HG03521 (cell line): ENCODE data around the gene PLSCR3.
A peak's percentile ranks its signal among the peaks of the same experiment; 100 is the strongest.

Source experiments
- ATAC-seq: cut with Tn5 transposase; IDR thresholded peaks from one replicate; pipeline ENCODE4 v1.9.1; 2021; ENCODE audit warnings: mild to moderate bottlenecking, moderate library complexity; ENCODE audit not compliant: unreplicated experiment

Gene PLSCR3

DNA sequence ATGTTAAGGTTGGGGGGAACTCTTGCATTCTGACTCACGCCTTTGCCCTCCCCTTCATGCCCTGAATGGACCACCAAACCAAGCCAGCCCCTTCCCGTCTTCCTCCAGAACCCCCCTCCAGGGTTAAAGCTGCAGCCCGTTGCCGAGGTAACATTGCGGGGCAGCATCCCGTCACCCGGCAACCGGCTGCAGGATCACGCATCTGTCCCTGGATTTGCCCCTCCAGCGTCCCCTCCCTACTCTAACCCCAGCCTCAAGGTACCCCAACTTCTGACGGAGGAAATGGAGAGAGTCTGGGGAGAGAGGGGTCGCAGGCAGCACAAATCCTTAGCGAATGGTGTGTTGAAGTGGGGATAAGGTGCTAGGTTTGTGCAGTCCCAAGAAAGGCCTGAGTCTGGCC lies 12.8 kb upstream of the PLSCR3 start:
- ATAC-seq: no peak

DNA sequence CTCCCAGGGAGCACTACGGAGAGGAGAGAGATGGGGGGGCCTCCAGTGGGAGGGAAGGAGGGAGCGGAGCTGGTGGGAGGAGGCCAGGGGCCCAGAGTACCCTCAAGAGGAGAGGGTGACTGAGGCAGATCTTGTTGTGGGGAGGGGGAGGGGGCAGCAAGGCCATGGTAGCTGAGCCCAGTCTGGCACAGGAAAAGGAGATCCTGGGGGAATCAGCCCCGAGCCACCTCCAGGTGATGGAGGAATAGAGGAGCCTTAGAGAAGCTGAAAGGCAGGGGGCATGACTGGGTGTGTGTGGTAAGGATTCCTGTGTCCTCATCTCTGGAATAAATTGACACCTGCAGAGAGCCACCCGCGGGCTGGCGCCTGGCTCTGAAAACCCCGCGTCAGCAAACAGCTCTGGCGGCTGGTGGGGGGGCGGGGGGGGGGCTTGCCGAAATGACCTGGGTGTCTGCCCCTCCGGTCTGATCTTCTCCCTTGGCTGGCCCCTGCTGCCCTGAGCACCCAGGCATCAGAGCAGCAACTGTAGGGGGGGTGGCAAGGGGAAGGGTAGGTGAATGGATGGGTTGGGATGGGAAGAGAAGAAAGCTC lies 12.0 kb upstream of the PLSCR3 start:
- no peak for ATAC-seq

DNA sequence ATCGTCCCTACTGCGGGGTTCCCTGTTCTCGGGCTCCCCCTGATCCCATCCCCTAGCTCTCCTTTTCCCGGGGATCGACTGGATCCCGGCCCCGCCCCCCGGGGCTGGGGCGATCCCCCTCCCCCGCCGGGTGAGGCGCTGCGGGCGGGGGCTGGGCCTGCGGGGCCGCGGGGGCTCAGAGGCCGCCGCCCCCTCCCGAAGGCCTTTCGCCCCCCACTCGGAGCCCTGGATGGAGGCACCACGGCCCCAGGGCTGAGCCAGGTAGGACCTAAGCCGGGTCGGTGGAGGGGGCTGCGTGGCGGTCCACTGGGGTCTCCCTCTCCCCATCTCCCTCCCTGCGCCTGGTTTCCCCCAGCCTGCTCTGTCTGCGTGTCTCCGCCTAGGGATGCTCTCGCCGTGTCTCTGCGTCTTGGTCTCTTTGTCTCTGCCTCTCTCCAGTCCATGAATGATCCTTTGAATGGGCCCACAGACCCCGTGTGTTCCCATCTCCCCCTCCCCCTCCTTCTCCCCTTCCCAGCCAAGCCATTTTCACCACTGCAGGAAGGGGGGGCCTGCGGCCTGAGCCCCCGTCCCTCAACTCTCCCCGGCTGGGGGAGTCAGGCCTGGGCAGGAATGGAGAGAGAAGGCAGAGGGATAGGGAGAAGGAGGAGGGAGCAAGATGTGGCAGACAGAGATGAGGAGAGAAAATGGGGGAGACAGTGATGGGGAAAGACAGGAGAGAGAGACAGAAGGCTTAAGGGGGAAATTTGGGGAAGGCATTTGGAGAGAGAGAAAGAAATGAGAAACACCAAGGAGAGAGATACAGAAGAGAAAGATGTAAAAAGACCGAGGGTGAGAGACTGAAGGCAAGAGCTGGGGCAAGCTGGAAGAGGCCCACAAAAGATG lies 11.3 kb upstream of the PLSCR3 start:
- no peak for ATAC-seq

DNA sequence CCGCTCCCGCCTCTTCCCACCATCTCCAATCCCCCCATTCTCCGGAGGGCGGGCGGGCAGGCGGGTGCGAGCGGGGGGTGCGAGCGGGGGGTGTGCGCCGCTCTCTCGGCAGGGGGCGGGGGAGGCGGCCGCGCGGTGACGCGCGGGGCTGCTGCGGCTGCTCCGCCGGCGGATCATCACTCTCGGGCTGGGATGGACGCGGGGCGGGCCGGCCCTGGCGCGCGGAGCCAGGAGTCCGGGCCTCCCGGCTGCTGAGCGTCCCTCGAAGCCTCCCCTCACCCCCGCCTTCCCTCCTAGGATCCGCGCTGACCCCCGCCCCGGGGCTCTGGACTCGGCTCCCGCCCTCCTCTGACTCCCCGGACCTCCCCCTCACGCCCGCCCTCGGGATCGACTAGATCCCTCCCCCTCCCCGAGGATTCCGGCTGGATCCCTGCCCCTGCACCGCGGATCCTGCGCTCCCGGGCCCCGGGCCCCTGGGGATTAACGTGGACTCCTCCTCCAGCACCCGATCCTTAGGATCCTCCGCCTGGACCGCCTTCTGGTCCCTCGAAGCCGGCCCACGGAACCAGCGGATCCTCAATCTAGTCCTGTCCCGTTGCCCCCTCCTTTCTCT lies 10.5 kb upstream of the PLSCR3 start:
- ATAC-seq: peak; percentile 6

DNA sequence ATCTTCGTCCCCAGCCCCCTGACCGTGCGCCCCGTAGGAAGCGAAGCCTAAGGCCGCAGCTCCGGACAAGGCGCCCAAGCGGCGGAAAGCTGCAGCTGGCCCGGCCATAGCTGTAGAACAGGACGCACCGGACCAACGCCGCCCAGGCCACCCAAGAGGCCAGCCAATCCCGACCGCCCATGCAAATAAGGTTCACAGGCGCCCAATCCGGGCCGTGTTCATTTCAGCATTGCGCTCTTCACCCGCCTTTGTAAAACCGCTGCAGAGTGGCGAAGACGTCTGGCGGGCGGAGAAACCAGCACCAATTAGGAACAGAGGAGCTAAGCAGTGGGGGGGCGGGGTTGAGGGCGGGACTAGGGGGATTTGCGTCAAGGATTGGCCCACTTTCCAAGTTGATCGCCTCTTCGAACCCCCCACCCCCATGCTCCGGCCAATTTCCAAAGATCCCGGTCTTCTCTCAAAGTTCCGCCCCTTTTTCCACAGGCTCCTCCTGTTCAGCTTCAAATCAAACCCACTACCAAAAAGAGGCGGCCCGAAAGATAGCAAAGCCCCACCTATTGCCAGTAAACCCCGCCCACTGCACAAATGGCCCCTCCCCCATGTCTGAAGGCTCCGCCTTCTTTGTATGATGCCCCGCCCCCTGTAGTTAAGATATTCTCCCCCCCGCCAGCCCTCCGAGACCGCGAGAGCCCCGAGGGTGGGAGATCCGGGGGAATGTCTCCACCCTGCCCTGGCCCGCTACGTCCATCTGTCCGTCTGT lies 9.8 kb upstream of the PLSCR3 start, which contains the start of gene TMEM256:
TMEM256 (minus strand) TSS at position 121 of the 760 bp plus-strand sequence; CDS start at position 108, 13 bp downstream.
- peak; percentile 98 for ATAC-seq

DNA sequence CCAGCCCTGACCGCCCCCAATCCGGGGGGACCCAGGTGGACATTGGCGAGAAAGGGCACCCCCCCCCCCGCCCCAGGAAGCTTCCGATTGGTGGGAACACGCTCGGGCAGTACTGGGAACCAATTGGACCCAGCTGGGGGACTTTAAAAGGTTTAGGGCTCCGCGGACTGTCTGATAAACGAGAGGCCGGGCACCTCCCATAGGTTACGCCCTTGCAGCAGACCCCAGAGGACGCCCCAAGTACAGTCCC lies 9.3 kb upstream of the PLSCR3 start:
- ATAC-seq: no peak

DNA sequence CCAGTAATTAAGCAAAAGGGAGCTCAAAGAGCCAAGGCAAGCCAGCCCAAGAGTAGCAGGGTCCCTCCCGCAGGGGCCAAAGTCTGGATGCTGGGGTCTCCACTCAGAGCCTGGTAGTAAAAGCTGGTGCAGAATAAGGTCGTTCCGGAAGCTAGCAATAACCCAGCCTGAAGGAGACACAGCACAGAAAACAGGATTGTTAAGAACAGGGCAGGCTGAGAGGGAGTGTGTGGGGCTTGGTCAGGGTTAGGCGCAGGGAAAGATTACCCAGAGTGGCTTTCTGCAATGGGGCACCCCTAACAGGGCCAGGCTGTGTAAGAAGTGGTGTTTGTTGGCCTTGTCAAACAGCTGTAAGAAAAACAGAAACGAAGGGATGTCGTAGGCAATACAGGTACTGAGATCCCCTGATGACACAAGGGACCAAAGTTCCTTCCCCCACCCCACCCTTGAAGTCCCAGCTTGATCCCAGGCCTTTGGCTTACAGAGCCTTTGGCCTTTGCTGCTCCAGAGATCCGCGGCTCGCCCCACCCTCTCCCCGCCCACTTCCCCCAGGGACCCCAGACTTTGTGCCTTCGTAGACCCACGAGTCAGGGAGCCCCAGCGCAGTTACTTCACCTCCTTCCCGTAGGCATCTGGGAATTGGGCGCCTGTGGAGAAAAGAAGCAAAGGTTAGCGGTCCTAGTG lies 8.9 kb upstream of the PLSCR3 start:
- ATAC-seq: no peak

DNA sequence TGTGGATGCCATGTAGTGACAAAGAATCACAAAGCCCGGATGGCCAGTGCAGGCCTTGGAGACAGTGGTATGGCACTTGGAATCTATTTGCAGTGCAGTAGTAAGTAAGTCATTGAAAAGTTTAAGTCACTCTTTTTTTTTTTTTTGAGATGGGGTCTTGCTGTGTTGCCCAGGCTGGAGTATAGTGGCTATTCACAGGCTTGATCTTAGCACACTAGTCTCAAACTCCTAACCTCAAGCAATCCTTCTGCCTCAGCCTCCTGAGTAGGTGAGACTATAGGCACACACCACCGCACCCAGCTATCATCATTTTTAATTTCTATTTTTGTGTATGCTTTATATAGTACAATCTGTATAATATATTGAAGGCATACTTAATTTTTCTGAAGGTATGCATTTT lies 4.3 kb upstream of the PLSCR3 start:
- ATAC-seq: no peak

DNA sequence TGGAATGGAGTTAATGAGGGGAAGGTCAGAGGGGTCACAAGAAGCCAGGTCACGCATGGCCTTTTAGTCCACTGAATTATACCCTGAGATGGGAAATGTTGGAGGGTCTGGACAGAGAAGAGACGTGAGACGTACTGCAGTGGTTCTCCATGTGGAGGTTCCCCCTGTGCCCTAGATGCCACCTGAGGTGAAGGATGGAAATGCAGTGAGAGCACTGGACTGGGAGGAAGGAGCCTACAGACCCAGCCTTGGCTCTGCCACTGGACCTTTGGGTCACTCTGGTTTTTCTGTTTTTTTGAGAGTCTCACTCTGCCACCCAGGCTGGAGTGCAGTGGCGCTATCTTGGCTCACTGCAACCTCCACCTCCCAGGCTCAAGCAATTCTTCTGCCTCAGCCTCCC lies 1.8 kb upstream of the PLSCR3 start:
- ATAC-seq: no peak

DNA sequence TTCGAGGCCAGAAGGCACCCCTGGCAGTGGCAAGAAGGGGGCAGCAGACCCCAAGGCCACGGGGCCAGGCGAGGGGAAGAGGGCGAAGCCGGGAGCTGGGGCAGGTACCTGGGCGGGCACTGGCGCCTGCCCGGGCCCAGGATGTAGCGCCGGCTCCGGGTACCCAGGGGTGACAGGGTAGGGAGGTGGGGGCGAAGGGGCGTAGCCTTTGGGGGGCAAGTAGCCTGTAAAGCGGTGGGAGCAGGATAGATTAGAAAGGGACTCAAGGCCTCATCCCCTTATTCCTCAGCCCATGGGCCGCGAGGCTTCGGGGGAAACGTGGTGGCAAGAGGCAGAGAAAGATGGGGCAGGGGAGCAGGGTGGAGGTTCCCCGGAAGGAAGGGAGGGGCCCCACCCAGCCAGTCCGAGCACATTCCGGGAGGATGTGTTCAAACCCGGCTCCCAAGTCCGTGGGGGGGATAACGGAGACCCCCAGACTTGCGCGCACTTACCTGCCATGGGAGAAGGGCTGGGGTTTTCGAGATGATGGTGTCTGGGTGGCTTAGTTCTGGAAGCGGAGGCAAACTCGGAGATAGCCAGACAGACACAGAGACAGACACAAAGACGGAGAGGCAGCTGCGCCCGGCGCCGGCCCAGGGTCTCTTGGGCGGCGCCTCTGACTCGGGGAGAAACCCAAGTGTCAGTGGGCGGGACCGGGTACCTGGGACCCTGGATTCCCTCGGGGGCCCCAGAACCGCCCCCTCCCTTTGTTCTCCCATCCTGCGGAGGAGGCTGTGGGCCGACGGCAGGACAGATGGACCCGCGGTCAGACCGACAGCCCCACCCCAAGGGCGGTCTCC lies 493 bp downstream of the PLSCR3 start:
- peak; percentile 25 for ATAC-seq

DNA sequence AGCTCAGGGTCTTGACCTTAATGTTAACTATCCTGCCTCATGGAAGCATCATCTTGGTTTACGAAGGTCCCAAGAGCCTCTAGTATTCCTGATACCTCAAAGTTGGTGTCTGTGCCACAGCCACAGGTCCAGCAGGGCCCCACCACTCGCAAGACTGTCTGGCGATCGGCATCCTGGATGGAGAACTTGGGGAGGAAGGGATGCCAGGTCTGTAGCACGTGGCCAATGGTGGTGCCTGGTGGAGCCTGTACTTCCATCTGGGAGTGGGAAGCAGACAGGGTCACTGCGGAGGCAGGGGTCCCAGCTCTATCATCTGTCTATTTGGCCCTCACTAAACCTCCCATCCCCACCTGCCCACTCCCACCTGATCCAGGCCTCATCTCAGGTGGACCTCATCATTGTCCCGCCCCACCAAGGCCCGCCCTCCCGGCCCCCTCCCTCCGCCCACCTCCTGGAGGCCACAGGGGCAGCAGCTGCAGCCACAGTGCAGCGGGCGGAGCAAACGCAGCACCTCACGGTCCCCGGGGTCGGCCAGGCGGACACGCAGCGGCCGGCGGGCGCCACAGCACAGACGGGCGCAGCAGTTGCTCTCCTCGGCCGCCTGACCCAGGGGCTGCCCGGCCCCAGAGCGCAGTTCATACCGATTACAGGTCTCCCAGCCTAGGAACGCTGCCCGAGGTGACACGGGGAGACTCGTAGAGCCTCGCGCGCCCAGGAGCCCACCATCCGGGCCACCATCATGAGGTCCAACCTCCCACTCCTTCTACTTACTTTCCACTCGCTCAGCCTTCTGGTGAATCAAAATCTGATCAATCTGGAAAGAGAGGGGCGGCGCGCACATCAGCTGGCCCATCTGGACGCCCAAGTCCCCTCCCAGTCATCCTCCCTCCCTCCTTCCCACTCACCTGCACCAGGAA lies 1.4 kb downstream of the PLSCR3 start:
- no peak for ATAC-seq

DNA sequence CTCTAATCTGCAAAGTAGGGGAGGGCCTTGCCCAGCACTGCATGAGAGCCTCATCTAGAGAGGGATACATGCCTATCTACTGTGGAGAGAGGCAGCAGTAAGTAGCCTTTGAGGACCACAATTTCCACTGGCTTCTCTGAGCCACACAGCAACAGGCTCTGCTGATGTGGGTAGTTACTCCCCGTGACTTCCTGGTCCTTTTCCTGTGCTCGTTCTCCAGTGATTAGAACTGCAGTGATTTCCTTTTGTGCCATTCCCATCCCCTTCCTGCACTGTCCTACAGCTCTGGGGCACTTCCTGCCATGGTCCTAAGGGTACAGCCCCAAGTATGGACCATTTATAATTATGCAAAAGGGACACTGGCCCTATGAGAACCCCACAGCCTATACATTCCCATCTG lies 3.0 kb downstream of the PLSCR3 start:
- ATAC-seq: no peak

DNA sequence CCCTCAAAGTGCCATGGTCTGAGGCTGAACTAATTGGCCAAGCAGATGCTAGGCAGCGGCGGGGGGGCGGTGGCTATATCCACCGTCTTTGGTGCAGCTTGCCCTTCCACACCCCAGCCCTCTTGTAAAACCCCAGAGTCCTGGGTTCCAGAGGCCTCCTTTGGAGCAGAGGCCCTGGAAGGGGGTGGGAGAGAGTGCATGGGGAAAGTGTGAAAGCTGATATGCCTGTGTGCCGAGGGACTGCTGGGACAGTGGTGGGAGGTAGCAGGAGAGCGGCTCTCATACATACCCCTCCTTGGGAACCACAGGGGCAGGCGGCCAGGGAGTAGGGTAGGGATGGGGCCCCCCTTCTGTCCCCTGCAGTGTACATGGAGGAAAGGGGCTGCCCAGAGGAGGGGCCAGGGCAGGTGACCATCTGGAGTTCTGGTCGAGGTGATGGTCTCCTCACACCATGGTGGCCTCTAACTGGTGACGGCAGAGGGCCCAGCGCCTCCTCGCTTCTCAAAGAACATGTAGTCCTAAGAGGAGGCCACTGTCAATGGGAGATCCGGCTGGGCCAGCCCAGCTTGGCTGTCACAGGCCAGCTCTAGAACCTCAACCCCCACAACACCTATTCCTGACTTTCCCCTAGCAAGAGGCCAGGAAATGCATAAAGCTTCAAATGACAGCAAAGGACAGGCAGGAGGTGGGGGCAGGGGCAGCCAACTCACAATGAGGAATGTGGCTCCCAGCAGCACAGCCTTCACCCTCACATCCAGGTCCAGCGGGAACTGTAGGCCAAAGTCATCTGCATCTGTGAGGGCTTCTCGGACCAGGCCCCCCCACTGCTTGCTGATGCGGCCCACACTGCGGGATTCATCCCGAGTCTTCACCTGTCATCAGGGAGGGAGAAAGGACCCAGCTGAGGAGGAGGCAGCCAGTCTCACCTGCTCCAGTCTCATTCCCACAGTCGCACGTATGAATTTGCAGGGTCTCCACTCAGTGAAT lies 4.1 kb downstream of the PLSCR3 start:
- no peak for ATAC-seq

DNA sequence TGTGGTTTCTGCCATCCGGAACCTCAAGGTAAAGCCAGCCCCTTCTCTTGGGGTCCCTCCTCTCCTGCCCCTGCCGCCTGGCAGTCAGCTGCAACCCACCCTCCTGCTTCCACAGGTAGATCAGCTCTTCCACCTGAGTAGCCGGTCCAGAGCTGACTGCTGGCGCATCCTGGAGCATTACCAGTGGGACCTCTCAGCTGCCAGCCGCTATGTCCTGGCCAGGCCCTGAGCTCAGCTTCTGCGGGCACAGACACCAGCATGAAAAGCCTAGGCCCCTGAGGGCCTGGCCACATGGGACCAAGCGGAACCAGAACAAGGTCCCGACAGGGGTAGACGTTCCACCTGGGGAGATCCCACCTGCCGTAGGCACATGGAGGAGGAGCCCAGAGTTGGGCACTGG lies 5.5 kb downstream of the PLSCR3 start:
- no peak for ATAC-seq

DNA sequence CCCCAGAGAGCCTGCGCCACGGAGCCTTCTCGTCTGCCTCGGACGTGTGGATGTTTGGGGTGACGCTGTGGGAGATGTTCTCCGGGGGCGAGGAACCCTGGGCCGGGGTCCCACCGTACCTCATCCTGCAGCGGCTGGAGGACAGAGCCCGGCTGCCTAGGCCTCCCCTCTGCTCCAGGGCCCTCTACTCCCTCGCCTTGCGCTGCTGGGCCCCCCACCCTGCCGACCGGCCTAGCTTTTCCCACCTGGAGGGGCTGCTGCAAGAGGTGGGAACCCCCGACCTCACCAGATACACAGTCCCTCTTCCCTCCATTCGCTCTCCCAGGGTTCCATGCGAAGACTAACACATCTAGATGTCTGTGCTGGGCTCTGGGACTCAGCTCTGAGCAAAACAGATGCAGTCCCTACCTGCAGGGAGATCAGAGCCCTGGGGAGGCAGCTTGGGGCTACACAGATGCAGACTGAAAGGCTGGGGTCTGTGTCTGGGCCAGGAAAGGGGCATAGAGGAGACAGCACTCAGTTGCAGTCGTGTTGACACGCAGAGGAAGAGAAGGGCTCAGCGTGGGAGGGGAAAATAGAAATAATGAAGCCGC lies 9.7 kb downstream of the PLSCR3 start:
- ATAC-seq: no peak

DNA sequence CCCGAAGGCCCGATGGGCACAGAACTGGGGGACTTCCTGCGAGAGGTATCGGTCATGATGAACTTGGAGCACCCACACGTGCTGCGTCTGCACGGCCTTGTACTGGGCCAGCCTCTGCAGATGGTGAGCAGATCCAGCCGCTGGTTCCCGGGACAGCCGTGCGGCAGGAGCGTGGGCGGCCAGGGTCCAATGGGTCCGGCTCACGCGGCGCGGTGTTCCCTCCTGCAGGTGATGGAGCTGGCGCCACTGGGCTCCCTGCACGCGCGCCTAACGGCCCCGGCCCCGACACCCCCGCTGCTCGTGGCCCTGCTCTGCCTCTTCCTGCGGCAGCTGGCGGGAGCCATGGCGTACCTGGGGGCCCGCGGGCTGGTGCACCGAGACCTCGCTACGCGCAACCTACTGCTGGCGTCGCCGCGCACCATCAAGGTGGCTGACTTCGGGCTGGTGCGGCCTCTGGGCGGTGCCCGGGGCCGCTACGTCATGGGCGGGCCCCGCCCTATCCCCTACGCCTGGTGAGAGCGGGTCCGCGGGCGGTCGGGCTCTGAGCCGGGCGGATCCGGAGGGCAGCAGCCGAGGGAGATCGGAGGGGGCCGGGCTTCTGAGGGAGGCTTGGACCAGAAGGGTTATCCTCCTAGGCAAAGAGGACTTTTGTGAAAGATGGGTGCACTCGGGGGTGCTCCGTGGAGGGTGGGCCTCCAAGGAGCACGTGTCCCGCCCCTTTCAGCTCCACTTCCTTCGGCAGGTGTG lies 10.4 kb downstream of the PLSCR3 start:
- peak; percentile 70 for ATAC-seq

DNA sequence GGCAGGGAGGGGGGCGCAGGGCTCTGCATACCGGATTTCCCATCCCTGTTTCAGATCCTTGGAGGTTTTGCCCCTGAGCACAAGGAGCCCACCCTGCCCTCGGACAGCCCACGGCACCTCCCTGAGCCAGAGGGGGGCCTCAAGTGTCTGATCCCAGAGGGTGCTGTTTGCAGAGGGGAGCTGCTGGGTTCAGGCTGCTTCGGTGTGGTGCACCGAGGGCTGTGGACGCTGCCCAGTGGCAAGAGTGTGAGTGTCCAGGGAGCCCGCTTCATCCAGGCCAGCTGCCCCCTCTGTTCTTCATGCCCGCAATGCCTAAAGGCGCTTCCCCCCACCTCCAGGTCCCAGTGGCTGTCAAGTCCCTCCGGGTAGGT lies 11.0 kb downstream of the PLSCR3 start:
- ATAC-seq: no peak
